GM21576 (cell line): ENCODE measurements around the gene CLK3.
A peak's percentile ranks its signal among the peaks of the same experiment; 100 is the strongest.

Experiments
- ATAC-seq: cut with Tn5 transposase; IDR thresholded peaks from one replicate; pipeline ENCODE4 v1.9.1; 2021; ENCODE audit warnings: mild to moderate bottlenecking, moderate library complexity; ENCODE audit not compliant: unreplicated experiment

Gene CLK3

DNA sequence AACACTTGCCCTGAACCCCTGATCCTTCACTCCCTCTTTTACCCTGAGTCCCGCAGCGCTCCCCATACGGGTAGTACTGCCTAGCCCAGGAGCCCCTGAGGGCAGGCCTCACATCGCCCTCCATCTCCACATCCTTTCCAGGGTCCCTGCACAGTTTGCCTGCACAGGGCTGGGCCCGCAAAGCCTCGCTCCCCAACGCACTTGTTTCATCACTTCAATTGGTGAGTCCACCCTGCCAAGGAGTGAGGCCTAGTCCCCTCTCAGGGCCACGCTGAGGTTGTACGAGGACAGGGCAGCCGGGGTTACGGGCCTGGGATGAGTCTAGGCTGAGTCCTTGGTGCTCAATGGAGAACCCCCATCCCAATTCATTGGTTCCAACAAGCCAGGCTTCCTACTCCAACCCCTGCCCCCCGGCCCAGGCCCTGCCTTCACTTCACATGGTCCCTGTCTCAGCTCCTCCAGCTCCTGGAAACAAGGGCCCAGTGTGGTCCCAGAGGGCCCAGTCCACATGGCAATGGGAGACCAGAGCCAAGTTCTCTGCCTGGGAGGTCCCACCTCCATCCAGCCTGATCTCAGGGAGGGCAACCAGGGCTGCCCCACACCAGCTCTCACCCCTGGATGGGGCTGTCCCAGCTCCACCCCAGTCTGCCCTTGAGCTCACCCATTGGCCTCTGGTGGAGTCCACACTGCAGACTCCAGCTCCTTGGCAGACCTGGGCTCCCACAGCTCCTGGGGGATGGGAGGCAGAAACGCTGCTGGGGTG lies 12.4 kb upstream of the CLK3 start:
- no peak for ATAC-seq

GRCh38 chr15:74603789-74604705 lies 11.6 kb upstream of the CLK3 start:
- ATAC-seq: no peak

GRCh38 chr15:74604983-74605794 lies 10.4 kb upstream of the CLK3 start:
- no peak for ATAC-seq

DNA sequence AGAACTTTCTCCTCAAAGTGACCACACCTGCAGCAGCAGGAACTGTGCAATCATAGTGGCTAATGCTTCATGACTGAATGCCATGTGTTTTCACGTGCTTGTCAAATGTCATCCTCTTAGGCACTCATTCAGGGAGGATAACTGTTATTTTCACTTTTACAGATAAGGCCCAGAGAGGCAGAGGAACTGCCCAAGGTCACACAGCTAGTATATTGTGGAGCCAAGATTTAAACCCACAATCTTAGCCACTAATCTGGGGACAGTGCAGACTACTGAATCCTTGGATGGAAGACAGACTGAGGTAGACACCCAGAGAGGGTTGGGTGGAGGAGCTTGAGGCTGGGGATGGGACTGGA lies 9.9 kb upstream of the CLK3 start:
- no peak for ATAC-seq

DNA sequence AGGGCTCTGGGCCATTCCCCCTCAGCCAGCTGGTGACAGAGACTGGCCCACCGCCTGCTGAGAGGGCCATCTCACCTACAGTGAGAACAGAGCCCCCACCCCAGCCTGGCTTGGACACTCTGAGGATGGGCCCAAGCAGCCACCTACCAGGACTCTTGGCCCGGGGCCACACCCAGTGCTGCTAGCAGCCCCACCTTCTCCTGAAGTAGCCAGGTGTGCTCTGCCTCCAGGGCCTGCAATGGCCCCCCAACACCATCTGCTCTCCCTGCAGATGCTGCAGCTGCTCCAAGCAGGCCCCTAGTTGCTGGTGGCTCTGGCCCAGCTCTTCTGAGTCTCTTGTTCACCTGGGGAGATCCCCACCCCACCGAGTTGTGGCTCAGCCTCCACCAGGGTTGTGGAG lies 6.8 kb upstream of the CLK3 start:
- no peak for ATAC-seq

GRCh38 chr15:74609938-74610301 lies 5.7 kb upstream of the CLK3 start:
- no peak for ATAC-seq

DNA sequence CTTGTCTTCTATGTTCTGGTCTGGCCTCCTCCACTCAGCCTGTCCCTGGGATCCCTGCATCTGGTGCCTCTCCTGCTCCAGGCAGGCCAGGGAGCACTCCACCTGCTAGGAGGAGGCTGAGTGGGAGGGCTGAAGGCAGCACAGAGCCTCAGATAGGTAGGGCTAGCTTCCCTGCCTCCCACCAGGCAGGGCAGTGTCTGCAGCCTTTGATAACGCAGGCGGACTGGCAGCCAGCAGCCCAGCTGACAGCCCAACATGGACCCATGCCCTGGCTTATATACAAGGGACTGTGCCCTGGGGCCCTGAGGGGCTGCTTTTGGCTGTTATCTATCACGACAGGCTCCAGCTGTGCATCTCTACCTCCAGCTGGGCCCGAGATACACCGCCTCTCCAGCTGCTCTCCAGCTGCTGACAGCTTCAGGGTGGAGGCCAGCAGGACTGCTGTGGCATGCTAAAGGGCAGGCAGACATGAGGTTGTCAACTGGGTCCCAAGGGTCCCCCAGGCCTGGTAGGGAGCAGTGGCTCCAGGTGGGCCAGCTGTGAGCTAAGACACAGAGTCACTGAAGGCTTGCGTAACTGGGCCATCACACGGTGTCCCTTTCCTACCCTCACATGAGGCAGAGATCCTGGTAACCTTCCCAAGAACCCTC lies 5.2 kb upstream of the CLK3 start:
- no peak for ATAC-seq

GRCh38 chr15:74611341-74611740 lies 4.3 kb upstream of the CLK3 start:
- ATAC-seq: no peak

- ATAC-seq: no peak
These were observed 3.8 kb upstream of the CLK3 start for GRCh38 chr15:74611834-74612233.

DNA sequence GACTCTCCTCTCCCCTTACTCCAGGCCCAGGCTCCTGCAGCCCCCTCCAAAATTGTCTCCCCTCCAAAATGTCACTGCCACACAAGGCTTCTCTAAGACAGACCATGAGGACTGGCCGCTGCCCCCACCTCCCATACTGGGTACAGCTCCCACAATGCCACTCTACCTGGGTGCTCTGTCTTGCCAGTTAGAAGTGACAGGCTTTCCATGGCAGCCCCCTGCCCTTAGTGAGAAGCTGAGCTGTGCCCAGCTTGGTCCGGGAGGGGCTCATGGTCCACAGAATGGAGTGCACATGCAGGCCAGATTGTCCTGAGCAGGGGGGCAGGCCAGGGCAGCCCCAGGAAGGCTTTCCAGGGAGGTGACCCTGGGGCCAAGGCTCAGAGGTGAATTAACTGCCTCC lies 3.0 kb upstream of the CLK3 start:
- ATAC-seq: no peak

DNA sequence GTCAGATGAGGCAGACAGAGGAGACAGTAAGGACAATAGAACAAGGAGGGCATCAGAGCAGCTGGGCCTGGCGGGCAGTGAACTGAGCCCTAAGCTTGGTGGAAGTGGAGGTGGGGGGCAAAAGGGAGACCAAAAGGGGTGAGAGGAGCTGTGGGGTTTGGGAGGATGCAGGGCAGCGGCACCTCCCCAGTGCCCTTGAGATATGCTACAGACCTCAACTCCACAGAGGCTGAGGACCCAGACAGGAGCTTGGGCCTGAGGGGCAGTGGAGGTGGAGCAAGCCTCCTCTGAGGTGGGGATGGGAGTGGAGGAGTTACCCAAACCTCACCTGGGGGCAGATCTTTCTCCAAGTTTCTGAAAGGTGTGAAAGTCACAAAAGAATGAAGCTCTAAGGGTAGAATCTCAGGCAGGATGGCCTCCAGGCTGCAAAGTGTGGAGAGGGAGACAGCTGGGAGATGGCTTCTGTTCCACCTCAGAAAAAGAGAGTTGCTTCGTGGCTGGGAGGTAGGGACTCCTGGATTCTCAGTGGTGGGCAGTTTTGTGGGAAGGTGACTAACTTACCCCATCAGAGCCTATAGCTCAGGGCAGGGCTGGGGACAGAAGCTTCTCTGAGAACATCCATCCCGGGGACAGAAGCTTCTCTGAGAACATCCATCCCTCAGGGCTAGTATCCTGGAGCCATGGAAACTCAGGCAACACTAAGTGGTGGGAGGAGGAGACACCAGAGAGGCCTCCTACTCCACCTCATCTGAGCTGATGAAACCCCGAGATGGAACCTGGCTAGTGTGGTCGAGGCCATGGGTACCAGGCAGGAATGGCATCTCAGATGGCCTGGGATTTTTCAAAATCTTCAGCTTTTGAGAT lies 2.3 kb upstream of the CLK3 start:
- no peak for ATAC-seq

GRCh38 chr15:74613953-74614743 lies 1.5 kb upstream of the CLK3 start:
- no peak for ATAC-seq

- peak; percentile 42 for ATAC-seq
These were observed 710 bp upstream of the CLK3 start for GRCh38 chr15:74614744-74615507.

GRCh38 chr15:74616366-74616939 lies 817 bp downstream of the CLK3 start:
- no peak for ATAC-seq

DNA sequence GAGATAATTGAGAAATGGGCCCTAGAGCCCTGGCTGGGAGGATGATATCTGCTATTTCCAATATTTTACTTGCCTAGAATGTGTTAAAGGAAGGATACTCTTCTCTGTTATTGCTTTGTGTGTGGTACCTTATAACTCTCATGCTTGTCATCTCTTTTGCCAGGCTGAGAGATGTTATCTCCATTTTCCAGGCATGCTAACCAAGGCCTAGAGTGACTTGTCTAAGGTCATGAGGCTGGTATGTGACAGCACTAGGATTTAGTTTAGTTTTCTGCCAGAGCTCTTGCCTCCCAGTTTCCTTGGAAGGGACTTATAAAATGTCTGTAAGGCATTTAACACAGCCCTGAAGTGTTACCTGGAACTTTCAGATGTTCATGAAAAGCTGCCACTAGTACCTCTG lies 1.4 kb downstream of the CLK3 start:
- ATAC-seq: no peak

DNA sequence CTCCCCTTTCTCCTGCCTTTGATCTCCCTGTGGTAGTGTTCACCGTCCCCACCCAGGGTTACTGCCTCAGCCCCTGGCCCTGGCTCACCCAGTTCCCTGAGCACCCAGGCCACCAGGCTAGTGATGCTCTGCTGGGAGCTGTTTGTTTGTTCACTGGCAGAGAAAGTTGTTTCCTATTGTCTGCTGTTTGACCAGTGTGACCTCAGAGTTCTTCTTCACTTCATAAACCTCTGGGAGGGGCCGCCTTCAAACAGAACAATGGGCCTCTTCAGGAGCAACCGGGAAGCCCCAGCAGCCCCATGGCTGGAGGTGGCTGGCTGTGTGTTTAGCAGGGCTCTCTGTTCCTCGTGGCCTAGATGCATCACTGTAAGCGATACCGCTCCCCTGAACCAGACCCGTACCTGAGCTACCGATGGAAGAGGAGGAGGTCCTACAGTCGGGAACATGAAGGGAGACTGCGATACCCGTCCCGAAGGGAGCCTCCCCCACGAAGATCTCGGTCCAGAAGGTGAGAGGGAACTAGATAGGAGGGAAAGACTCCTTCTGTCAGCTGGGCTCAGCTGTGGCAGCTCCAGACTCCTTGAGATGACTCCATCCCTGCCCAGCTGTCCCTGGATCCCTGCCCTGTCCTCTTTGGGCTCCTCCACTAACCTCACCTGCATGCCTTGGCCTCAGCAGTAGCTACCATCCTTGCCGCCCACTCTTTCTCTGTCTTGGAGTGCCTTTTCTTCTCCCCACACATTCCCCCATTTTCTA lies 3.4 kb downstream of the CLK3 start:
- no peak for ATAC-seq

DNA sequence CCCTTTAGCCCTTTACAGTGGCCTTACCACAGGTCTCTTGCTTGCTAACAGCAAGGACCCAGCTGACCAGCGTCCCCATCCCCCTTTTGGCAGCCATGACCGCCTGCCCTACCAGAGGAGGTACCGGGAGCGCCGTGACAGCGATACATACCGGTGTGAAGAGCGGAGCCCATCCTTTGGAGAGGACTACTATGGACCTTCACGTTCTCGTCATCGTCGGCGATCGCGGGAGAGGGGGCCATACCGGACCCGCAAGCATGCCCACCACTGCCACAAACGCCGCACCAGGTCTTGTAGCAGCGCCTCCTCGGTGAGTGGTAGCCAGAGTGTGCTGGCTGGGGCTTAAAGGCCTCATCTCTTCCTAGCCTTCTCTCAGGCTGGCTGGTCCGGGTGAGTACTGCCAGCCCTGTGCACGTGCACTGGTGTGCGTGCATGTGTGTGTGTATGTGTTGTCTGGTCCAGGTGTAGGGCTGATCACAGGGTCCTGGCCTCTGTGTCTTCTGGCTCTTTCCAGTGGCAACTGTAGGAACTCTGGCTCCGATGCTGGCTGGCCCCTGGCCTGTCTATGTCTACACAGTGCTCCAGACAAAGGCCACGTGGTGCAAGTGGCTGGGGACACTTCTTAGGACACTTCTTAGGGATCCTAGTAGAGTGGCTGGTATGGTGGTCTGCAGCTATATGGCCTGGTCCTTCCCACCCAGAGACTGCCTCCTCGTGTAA lies 4.4 kb downstream of the CLK3 start:
- no peak for ATAC-seq
